Common myeloid progenitor, CD34-positive (primary cell): ENCODE data around the gene TBC1D4.

Source experiments
- CTCF ChIA-PET: fragments of 350-600 bp; sonication (Branson Sonifier 250); formaldehyde crosslinking; loops from one replicate; lab custom pipeline; 2021; ENCODE audit warnings: antibody characterized with exemption; lab: Charles Lee
- POLR2A ChIA-PET: fragments of 350-600 bp; sonication (Branson Sonifier 250); formaldehyde crosslinking; loops from one replicate; lab custom pipeline; 2021; ENCODE audit warnings: antibody characterized with exemption; lab: Charles Lee
- DNase-seq, 3 donors: peaks; one replicate each; pipeline versions ENCODE4 v3.0.0 to v3.0.0-alpha.2; 2013
- H3K27ac ChIP-seq, 2 experiments: 1 replicate in 1 of 2; 2 replicates in 1 of 2; pipeline ENCODE4 v1.7.0; 2013; ENCODE audit warnings: inconsistent platforms in 2 of 2, low read length in 2 of 2, mild to moderate bottlenecking in 2 of 2, low read depth in 1 of 2, moderate library complexity in 1 of 2; ENCODE audit not compliant: severe bottlenecking in 2 of 2, insufficient read depth in 1 of 2, poor library complexity in 1 of 2
- H3K27me3 ChIP-seq, 5 experiments: replicated peaks in 2 of 5; 1 replicate in 3 of 5; 2 replicates in 2 of 5; pipeline versions ENCODE4 v1.6.1 to v1.7.0; 2013; ENCODE audit warnings: low read length in 4 of 5, mild to moderate bottlenecking in 2 of 5, moderate library complexity in 2 of 5, inconsistent platforms in 1 of 5; ENCODE audit not compliant: insufficient read depth in 5 of 5, control insufficient read depth in 4 of 5
- H3K36me3 ChIP-seq, 4 experiments: 1 replicate in 2 of 4; 2 replicates in 2 of 4; pipeline versions ENCODE4 v1.6.1 to v1.7.0; 2013; ENCODE audit warnings: low read length in 3 of 4, control low read depth in 1 of 4, mild to moderate bottlenecking in 1 of 4; ENCODE audit not compliant: control insufficient read depth in 4 of 4, insufficient read depth in 4 of 4
- H3K4me1 ChIP-seq, 4 experiments: 1 replicate in 3 of 4; 2 replicates in 1 of 4; pipeline versions ENCODE4 v1.6.1 to v1.7.1; 2013; ENCODE audit warnings: low read length in 3 of 4, mild to moderate bottlenecking in 3 of 4, control low read depth in 1 of 4, inconsistent platforms in 1 of 4, moderate library complexity in 1 of 4; ENCODE audit not compliant: control insufficient read depth in 4 of 4, insufficient read depth in 4 of 4; ENCODE audit errors: control extremely low read depth in 1 of 4
- H3K4me3 ChIP-seq, 7 experiments: 1 replicate in 4 of 7; 2 replicates in 3 of 7; pipeline versions ENCODE4 v1.5.1 to v1.7.0; 2013; ENCODE audit warnings: mild to moderate bottlenecking in 7 of 7, low read length in 6 of 7, moderate library complexity in 6 of 7, inconsistent platforms in 2 of 7, low read depth in 2 of 7, control low read depth in 1 of 7; ENCODE audit not compliant: insufficient read depth in 4 of 7, control insufficient read depth in 1 of 7; ENCODE audit errors: extremely low read depth in 1 of 7
- H3K9me3 ChIP-seq, 5 experiments: 1 replicate in 4 of 5; 2 replicates in 1 of 5; pipeline versions ENCODE4 v1.6.1 to v1.7.1; 2013; ENCODE audit warnings: low read length in 4 of 5, mild to moderate bottlenecking in 2 of 5, inconsistent platforms in 1 of 5, low read depth in 1 of 5, moderate library complexity in 1 of 5; ENCODE audit not compliant: control insufficient read depth in 4 of 5, insufficient read depth in 2 of 5; ENCODE audit errors: control extremely low read depth in 1 of 5
- WGBS: methylation state at CpG from one replicate; pipeline ENCODE4 v1.1.5; 2013; ENCODE audit not compliant: insufficient coverage; 5-methylcytosine and 5-hydroxymethylcytosine counted together

TBC1D4 gene

GRCh38 chr13:75467040-75467728 is 14.8 kb downstream of the TBC1D4 start:
- POLR2A ChIA-PET: interaction anchor here (0.5 kb wide), 1 partner anchor 333 kb away, joined by 3 read pairs; no protein-coding TSS in a partner anchor
- no peaks in the 10 kb centered on the region for H3K9me3 ChIP-seq
- CTCF ChIA-PET: no interaction called here
- H3K27ac ChIP-seq: no peak overlapping the region
- no peak for DNase-seq
- WGBS: 100% methylated on average over 1 of the region's 3 CpGs
- H3K36me3 ChIP-seq: no peaks in the 10 kb centered on the region
- no peaks in the 10 kb centered on the region for H3K27me3 ChIP-seq
- no peak overlapping the region for H3K4me3 ChIP-seq
- H3K4me1 ChIP-seq: no peaks in the 10 kb centered on the region

DNA sequence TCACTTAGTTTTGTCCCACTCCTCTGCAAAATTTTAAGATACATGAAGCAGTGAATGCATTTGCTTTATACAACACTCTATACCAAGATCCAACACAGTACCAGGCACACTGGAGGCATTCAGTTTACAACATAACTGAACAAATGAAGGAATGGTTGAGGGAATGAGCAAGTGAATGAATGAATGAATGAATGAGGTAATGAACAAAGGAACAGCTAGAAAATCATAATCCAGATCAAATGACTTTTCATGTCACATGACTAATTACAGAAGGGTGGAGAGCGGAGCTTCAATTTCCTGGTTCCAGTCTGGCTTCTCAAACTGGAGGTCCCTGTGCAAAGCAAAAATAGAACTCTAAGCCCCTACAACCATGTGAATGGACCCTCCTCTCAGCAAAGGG is 16.7 kb downstream of the TBC1D4 start:
- WGBS: 100% methylated on average over 1 of the region's 1 CpG

DNA sequence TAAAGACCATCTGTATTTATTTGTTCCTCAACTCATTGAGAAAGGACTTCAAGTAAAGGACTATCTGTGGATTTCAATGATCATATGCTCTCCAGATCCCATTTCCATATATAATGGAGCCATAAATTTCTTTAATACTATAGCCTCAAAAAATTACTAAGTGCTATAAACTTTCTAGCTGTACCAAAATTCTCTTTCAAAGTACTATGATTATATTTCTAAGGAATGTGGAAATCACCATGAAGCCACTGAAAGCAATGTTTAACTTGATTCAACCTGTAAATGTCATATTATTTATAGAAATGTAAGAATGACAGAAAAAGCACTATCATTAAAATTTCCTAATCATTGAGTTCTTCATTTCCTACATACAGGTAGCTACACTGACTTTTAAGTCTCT is 20.7 kb downstream of the TBC1D4 start:
- Histone ChIP-seq H3K9me3 (no peaks in the 10 kb centered on the region), H3K27me3 (no peaks in the 10 kb centered on the region), H3K4me1 (no peaks in the 10 kb centered on the region), H3K4me3 (no peak overlapping the region), H3K36me3 (no peaks in the 10 kb centered on the region), H3K27ac (no peak overlapping the region)
- DNase-seq: no peak
- ChIA-PET CTCF (no interaction called here), POLR2A (interaction anchor here (0.7 kb wide), 1 partner anchor 18 kb away, joined by 3 read pairs; no protein-coding TSS in a partner anchor)

More for the DNA sequence above, 16.7 kb downstream of the TBC1D4 start:
- H3K4me1 ChIP-seq: no peaks in the 10 kb centered on the region
- no peak overlapping the region for H3K4me3 ChIP-seq
- H3K27me3 ChIP-seq: no peaks in the 10 kb centered on the region
- no peak for DNase-seq
- POLR2A ChIA-PET: no interaction called here
- CTCF ChIA-PET: no interaction called here
- H3K36me3 ChIP-seq: no peaks in the 10 kb centered on the region
- no peak overlapping the region for H3K27ac ChIP-seq
- H3K9me3 ChIP-seq: no peaks in the 10 kb centered on the region

DNA sequence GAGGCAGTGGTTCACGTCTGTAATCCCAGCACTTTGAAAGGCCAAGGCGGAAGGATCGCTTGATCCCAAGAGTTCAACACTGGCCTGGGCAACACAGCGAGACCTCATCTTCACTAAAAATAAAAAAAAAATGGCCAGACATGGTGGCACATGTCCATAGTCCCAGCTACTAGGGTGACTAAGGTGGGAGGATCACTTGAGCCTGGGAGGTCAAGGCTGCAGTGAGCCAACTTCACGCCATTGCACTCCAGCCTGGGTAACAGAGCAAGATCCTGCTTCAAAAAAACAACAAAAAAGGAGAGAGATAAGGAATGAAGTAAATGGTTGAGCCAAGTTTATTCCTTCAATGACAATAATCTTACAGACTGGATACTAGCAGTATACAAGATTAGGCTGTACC is 21.3 kb downstream of the TBC1D4 start:
- no peaks in the 10 kb centered on the region for H3K4me1 ChIP-seq
- WGBS: 95% methylated on average over 3 of the region's 5 CpGs
- H3K27ac ChIP-seq: no peak overlapping the region
- H3K9me3 ChIP-seq: no peaks in the 10 kb centered on the region
- ChIA-PET POLR2A (interaction anchor here (0.7 kb wide), 1 partner anchor 17 kb away, joined by 3 read pairs; no protein-coding TSS in a partner anchor), CTCF (no interaction called here)
- no peaks in the 10 kb centered on the region for H3K27me3 ChIP-seq
- no peaks in the 10 kb centered on the region for H3K36me3 ChIP-seq
- H3K4me3 ChIP-seq: no peak overlapping the region
- no peak for DNase-seq

DNA sequence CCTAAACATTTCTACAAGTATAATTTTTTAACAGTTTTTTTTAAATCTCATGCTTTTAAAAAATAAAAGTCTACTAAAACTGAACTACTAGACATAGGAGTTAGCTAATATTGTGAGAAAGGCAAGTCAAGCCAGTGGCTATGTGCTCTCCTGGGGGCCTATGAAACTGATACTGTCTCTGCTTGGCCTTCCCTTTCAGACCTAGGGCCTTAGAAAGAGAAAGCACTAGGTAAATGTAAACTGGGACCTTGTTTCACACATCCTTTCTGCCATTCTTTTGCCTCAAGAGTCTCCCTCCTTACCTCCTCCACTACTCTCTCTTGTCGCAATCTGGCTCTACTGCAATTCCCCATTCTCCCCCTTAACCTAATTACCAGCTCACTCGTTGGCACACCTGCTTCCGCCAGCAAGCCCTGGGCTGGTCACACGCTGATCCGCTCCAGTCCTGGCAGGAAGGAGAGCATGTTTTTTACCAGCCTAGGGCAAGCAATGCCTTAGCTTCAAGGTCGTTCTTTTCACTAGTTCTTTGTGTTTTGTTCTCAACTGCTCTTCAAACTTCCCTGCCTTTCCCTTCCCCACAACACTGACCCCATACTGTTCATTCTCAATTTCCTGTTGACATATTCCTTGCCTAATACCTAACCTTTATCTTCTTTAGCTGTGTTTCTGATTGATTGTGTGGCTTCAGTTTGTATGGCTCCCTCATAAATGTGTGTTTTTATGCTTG is 23.1 kb downstream of the TBC1D4 start:
- CTCF ChIA-PET: no interaction called here
- DNase-seq: no peak
- Histone ChIP-seq H3K4me1 (no peaks in the 10 kb centered on the region), H3K36me3 (no peaks in the 10 kb centered on the region), H3K27me3 (no peaks in the 10 kb centered on the region), H3K4me3 (no peak overlapping the region), H3K9me3 (no peaks in the 10 kb centered on the region), H3K27ac (no peak overlapping the region)
- POLR2A ChIA-PET: no interaction called here
- WGBS: 97% methylated on average over 6 of the region's 6 CpGs

DNA sequence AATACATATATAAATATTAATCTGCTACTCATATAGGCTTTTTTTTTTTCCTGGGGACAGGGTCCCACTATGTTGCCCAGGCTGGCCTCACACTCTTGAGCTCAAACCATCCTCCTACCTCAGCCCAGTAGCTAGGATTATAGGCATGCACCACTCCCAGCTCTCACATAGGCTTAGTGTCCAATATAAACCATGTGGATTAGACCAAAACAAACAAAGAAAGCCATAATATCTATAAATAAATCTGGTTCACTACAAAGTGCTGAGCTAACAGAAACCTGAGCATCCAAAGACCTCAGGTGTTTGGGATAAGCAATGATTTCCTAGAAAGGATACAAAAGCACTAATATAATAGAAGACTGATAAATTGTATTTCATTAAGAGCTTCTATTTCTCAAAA is 26.0 kb downstream of the TBC1D4 start:
- no peaks in the 10 kb centered on the region for H3K36me3 ChIP-seq
- no peaks in the 10 kb centered on the region for H3K27me3 ChIP-seq
- no peaks in the 10 kb centered on the region for H3K4me1 ChIP-seq
- DNase-seq: no peak
- H3K9me3 ChIP-seq: no peaks in the 10 kb centered on the region
- H3K4me3 ChIP-seq: no peak overlapping the region
- ChIA-PET POLR2A (no interaction called here), CTCF (interaction anchor here (1.0 to 1.4 kb wide), 3 partner anchors 12 to 83 kb away, joined by 3 read pairs; no protein-coding TSS in a partner anchor)
- no peak overlapping the region for H3K27ac ChIP-seq

DNA sequence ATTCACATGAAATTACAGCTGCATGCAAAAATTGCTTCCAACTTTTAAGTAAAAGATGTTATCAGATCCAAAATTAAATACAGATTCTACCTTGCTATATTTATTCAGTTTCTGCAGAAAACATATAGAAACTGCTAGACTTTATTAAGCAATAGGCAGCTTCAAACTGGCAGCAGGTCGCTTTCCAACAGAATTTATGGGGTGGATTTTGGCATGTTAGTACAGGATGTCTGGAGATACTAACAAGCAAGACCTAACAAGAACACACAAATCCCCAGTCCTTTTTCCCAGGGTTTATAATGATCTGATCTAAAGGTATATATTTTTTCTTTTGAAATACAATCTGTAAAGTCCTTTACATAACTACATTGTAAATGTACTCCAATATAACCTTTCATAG is 27.5 kb downstream of the TBC1D4 start:
- no peaks in the 10 kb centered on the region for H3K9me3 ChIP-seq
- POLR2A ChIA-PET: no interaction called here
- no peaks in the 10 kb centered on the region for H3K36me3 ChIP-seq
- CTCF ChIA-PET: no interaction called here
- no peak overlapping the region for H3K4me3 ChIP-seq
- no peak for DNase-seq
- no peaks in the 10 kb centered on the region for H3K4me1 ChIP-seq
- WGBS: no CpG with 5 or more reads among the region's 1 CpG
- no peak overlapping the region for H3K27ac ChIP-seq
- H3K27me3 ChIP-seq: no peaks in the 10 kb centered on the region
